Nephron progenitor cell (in vitro differentiated cells): Measurements from ENCODE around the gene KLHL3.

ENCODE experiments used
- DNase-seq: peaks from one replicate; pipeline ENCODE4 v3.0.0; 2021
- H3K27ac Mint-ChIP-seq: 2 replicates; pipeline ENCODE4 v1.8.0; 2021; ENCODE audit warnings: mild to moderate bottlenecking, moderate library complexity, mixed read lengths
- H3K27me3 Mint-ChIP-seq: 2 replicates; pipeline ENCODE4 v1.8.0; 2021; ENCODE audit warnings: mild to moderate bottlenecking, low read depth, mixed read lengths; ENCODE audit not compliant: poor library complexity
- H3K36me3 Mint-ChIP-seq: 2 replicates; pipeline ENCODE4 v1.8.0; 2021; ENCODE audit warnings: low read depth, mixed read lengths
- H3K4me1 Mint-ChIP-seq: 2 replicates; pipeline ENCODE4 v1.8.0; 2021; ENCODE audit warnings: mixed read lengths
- H3K4me3 Mint-ChIP-seq: 2 replicates; pipeline ENCODE4 v1.8.0; 2021; ENCODE audit warnings: mild to moderate bottlenecking, moderate library complexity, mixed read lengths
- H3K9me3 Mint-ChIP-seq: 2 replicates; pipeline ENCODE4 v1.8.0; 2021; ENCODE audit warnings: mild to moderate bottlenecking, moderate library complexity, mixed read lengths
- CTCF ChIP-seq: fragments of 200-600 bp; sonication (generic); IDR thresholded peaks from 2 replicates; pipeline ENCODE4 v1.5.0; 2021; ENCODE audit warnings: antibody characterized with exemption

KLHL3 gene

GRCh38 chr5:137633896-137634295 lies 102.0 kb downstream of the KLHL3 start:
- no peak for DNase-seq
- Mint-ChIP-seq H3K36me3 (peaks cover 58% of the 10 kb centered on the region), H3K9me3 (peaks cover 23% of the 10 kb centered on the region)

DNA sequence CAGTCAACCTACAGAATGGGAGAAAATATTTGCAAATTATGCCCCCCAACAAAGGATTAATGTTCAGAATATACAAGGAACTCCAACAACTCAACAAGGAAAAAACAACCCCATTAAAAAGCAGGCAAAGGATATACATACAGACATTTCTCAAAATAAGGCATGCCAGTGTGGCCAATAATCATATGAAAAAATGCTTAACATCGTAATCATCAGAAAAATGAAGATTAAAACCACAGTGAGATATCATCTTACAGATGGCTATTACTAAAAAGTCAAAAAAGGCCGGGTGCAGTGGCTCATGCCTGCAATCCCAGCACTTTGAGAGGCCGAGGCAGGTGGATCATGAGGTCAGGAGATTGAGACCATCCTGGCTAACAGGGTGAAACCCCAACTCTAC lies 103.2 kb downstream of the KLHL3 start:
- no peak overlapping the region for H3K27ac Mint-ChIP-seq
- H3K36me3 Mint-ChIP-seq: peaks cover 46% of the 10 kb centered on the region
- no peak overlapping the region for H3K4me3 Mint-ChIP-seq
- TF ChIP-seq CTCF: no peak
- H3K27me3 Mint-ChIP-seq: peaks cover 7% of the 10 kb centered on the region
- H3K4me1 Mint-ChIP-seq: peaks cover 23% of the 10 kb centered on the region
- no peak for DNase-seq
- peaks cover 15% of the 10 kb centered on the region for H3K9me3 Mint-ChIP-seq

More at GRCh38 chr5:137633896-137634295, 102.0 kb downstream of the KLHL3 start:
- TF ChIP-seq CTCF: no peak
- H3K4me1 Mint-ChIP-seq: peaks cover 23% of the 10 kb centered on the region
- H3K27me3 Mint-ChIP-seq: peaks cover 7% of the 10 kb centered on the region
- no peak overlapping the region for H3K4me3 Mint-ChIP-seq
- no peak overlapping the region for H3K27ac Mint-ChIP-seq

GRCh38 chr5:137631453-137631852 lies 104.4 kb downstream of the KLHL3 start:
- peaks cover 14% of the 10 kb centered on the region for H3K9me3 Mint-ChIP-seq
- H3K36me3 Mint-ChIP-seq: peaks cover 34% of the 10 kb centered on the region
- H3K27me3 Mint-ChIP-seq: peaks cover 7% of the 10 kb centered on the region
- no peak for TF ChIP-seq CTCF
- no peak for DNase-seq
- peaks cover 23% of the 10 kb centered on the region for H3K4me1 Mint-ChIP-seq
- H3K27ac Mint-ChIP-seq: peak overlapping the region; percentile 12
- H3K4me3 Mint-ChIP-seq: no peak overlapping the region

GRCh38 chr5:137630972-137631370 lies 104.9 kb downstream of the KLHL3 start:
- peaks cover 23% of the 10 kb centered on the region for H3K4me1 Mint-ChIP-seq
- no peak for DNase-seq
- H3K27ac Mint-ChIP-seq: peak overlapping the region; percentile 12
- H3K27me3 Mint-ChIP-seq: peaks cover 7% of the 10 kb centered on the region
- no peak overlapping the region for H3K4me3 Mint-ChIP-seq
- TF ChIP-seq CTCF: no peak
- H3K36me3 Mint-ChIP-seq: peaks cover 31% of the 10 kb centered on the region
- H3K9me3 Mint-ChIP-seq: peaks cover 14% of the 10 kb centered on the region

DNA sequence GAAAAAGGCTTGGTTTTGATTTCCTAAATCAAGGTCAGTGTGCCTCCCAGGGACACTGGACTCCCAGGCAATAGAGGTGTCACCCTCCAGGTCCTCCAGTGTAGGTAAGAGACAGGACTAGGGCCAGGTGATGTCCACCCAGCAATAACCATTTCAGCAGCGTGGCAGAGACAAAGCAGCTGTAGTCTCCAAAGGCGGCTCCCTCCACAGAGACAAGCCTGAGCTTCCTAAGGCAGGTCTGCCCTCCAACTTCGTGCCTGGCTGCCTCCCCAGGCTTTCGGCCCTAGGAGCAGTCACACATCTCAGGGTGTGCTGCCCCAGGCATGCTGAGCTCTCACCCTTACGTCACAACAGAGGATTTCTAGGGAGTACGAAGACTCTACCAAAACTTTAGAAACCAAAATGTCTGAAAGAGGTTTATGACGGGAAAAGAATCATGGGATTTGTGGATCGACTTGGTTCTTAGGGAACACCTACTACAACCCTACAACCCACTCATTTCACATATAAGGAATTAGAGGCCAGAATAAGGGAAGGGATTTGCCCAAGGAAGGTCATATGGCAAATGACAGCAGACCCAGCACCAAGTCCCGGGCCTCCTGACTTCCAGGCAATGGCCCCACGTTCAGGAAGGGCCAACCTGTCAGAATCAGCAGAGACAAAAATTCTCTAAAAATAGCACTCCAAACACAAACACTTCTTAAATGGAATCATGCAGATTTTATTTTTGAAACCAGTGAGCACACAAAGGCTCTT lies 105.5 kb downstream of the KLHL3 start:
- H3K36me3 Mint-ChIP-seq: peaks cover 31% of the 10 kb centered on the region
- H3K4me1 Mint-ChIP-seq: peaks cover 23% of the 10 kb centered on the region
- H3K9me3 Mint-ChIP-seq: peaks cover 14% of the 10 kb centered on the region
- no peak overlapping the region for H3K4me3 Mint-ChIP-seq
- peak; percentile 31 for DNase-seq
- no peak for TF ChIP-seq CTCF
- H3K27me3 Mint-ChIP-seq: peaks cover 4% of the 10 kb centered on the region
- H3K27ac Mint-ChIP-seq: no peak overlapping the region

GRCh38 chr5:137629646-137630045 lies 106.2 kb downstream of the KLHL3 start:
- Mint-ChIP-seq H3K4me3 (no peak overlapping the region), H3K27me3 (peaks cover 2% of the 10 kb centered on the region), H3K36me3 (peaks cover 31% of the 10 kb centered on the region), H3K27ac (no peak overlapping the region), H3K4me1 (peaks cover 23% of the 10 kb centered on the region), H3K9me3 (peaks cover 14% of the 10 kb centered on the region)
- peak; percentile 94 for TF ChIP-seq CTCF
- DNase-seq: peak; percentile 30
